PC-9 (cell line): ENCODE results near the gene SMIM9. TPM values are rescaled to one million over a fixed set of nuclear protein-coding genes. Genes with fewer than 3 reads are reported as not detected.

Experiments
- BruUV-seq: library from RNA; stranded (reverse); fragments of 400-500 nt; replicated peaks from 2 replicates; lab custom pipeline; 2021; lab: Mats Ljungman, UMichigan
- CTCF ChIA-PET: fragments of 300-600 bp; sonication (Branson Sonifier 250); formaldehyde crosslinking; loops from one replicate; lab custom pipeline; 2022; ENCODE audit warnings: antibody characterized with exemption; lab: Charles Lee
- POLR2A ChIA-PET: fragments of 300-600 bp; sonication (Branson Sonifier 250); formaldehyde crosslinking; loops from one replicate; lab custom pipeline; 2022; ENCODE audit warnings: antibody characterized with exemption; ENCODE audit not compliant: unreplicated experiment; lab: Charles Lee
- DNase-seq, 2 experiments: peaks; one replicate each; pipeline versions ENCODE4 v3.0.0 to v3.0.0-alpha.2; 2015 to 2022; ENCODE audit warnings: mixed read lengths in 1 of 2
- H2AFZ ChIP-seq: fragments of 200-600 bp; sonication (generic); 2 replicates; pipeline ENCODE4 v1.8.1; 2017; ENCODE audit warnings: antibody characterized with exemption
- H3F3A ChIP-seq: fragments of 200-600 bp; sonication (generic); 2 replicates; pipeline ENCODE4 v1.8.1; 2017; ENCODE audit warnings: antibody characterized with exemption, mild to moderate bottlenecking, low read depth; ENCODE audit not compliant: insufficient read depth
- H3K27ac ChIP-seq: fragments of 200-600 bp; sonication (generic); 2 replicates; pipeline ENCODE4 v1.6.1; 2016; ENCODE audit warnings: mixed run types
- H3K27me3 ChIP-seq: fragments of 200-600 bp; sonication (generic); 2 replicates; pipeline ENCODE4 v1.6.1; 2016; ENCODE audit warnings: low read depth, mixed run types; ENCODE audit not compliant: insufficient read depth
- H3K36me3 ChIP-seq: fragments of 200-600 bp; sonication (generic); 2 replicates; pipeline ENCODE4 v1.6.1; 2016; ENCODE audit warnings: low read depth, mixed run types
- H3K4me1 ChIP-seq: fragments of 200-600 bp; sonication (generic); replicated peaks from 2 replicates; pipeline ENCODE4 v1.6.1; 2016; ENCODE audit warnings: mixed run types; ENCODE audit not compliant: insufficient read depth
- H3K4me2 ChIP-seq: fragments of 200-600 bp; sonication (generic); 2 replicates; pipeline ENCODE4 v1.6.1; 2017; ENCODE audit warnings: mixed run types
- H3K4me3 ChIP-seq: fragments of 200-600 bp; sonication (generic); 2 replicates; pipeline ENCODE4 v1.6.1; 2016; ENCODE audit warnings: mixed run types
- H3K79me2 ChIP-seq: fragments of 200-600 bp; sonication (generic); 2 replicates; pipeline ENCODE4 v1.6.1; 2017; ENCODE audit warnings: low read depth, mixed run types
- H3K9me2 ChIP-seq: fragments of 200-600 bp; sonication (generic); 2 replicates; pipeline ENCODE4 v1.8.1; 2017; ENCODE audit warnings: mild to moderate bottlenecking; ENCODE audit not compliant: insufficient read depth
- H3K9me3 ChIP-seq: fragments of 200-600 bp; sonication (generic); 2 replicates; pipeline ENCODE4 v1.8.1; 2016; ENCODE audit warnings: low read depth; ENCODE audit not compliant: insufficient read depth
- H4K20me1 ChIP-seq: fragments of 200-600 bp; sonication (generic); 2 replicates; pipeline ENCODE4 v1.8.1; 2017; ENCODE audit not compliant: insufficient read depth
- CTCF ChIP-seq: fragments of 200-600 bp; sonication (generic); conservative IDR thresholded peaks from 2 replicates; pipeline ENCODE4 v1.6.1; 2017; ENCODE audit warnings: mixed run types, antibody characterized with exemption, mild to moderate bottlenecking, moderate library complexity
- EZH2 ChIP-seq: fragments of 200-600 bp; sonication (generic); IDR thresholded peaks from 2 replicates; pipeline ENCODE4 v1.8.0; 2017; ENCODE audit warnings: antibody characterized with exemption, low read depth
- intact Hi-C: fragments of 100-400 bp; cut with micrococcal nuclease; formaldehyde crosslinking; loops from one replicate; pipeline ENCODE4 v1.10.0; 2022; ENCODE audit not compliant: unreplicated experiment
- total RNA-seq: library from RNA; stranded (reverse); gene quantifications from 2 replicates; pipeline ENCODE4 v1.2.3, GENCODE V29; 2021

Gene SMIM9
- total RNA-seq, 1 experiment from 2014 or later, result not detected

DNA sequence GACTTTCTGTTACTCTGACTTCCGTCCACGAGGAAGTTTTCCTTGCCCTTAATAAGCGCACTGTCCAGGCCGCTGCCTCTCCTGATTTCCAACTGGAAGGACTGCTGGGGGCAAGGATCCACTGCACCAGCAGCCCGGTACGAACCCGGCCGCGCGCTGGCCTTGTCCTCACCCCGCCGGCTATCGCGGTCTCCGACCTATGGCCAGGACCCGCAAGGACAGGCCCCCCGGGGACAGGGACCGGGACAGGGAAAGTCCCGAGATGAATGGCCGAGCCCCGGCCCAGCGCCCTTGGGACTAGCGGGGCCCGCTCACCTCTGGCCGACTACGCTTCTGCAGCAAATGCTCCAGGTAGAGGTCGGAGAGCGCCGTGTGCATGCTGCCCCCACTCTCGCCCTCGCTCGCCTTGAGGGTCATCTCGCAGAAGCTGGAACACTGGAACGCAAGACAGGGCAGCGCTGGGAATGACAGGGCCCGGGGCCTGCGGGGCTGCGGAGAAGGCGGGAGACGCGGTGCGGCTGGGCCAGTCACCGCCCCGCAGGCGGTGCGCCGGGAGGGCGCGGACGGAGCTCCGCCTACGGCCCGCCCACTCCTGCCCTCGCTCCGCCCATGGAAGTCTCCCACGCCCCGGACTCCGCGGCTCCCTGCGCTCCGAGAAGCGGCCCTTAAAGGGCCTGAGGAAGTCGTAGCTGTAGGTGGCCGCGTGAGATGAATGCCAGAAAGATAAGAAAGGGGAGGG is 29.3 kb downstream of the SMIM9 start, which contains the start of gene MPP1:
Gene MPP1, minus strand, starts transcription at position 529 of the 739 bp plus-strand sequence. Its CDS starts 112 bp downstream, at position 417.
- H3K9me3 ChIP-seq, result no peaks in the 10 kb centered on the region
- H3K36me3 ChIP-seq, result no peaks in the 10 kb centered on the region
- H3K4me1 ChIP-seq, result peaks cover 5% of the 10 kb centered on the region; the same call in 1 of the 2 replicates
- H3K4me2 ChIP-seq, result peak within 1 kb of the TSS; percentile 82
- no peak within 1 kb of the TSS for H3K27ac ChIP-seq
- peak within 1 kb of the TSS; percentile 54 for H3K4me3 ChIP-seq
- POLR2A ChIA-PET, result interaction anchor here (0.7 kb wide), 2 partner anchors 41 to 737 kb away, joined by 3 to 6 read pairs; no protein-coding TSS in a partner anchor
- peak; percentile 44 to 87 for DNase-seq
- peak within 1 kb of the TSS; percentile 77 for H2AFZ ChIP-seq
- peaks cover 10% of the 10 kb centered on the region; the same call in 1 of the 2 replicates for H3F3A ChIP-seq
- H4K20me1 ChIP-seq, result no peaks in the 10 kb centered on the region
- no peaks in the 10 kb centered on the region for H3K79me2 ChIP-seq
- intact Hi-C loops, result loop anchor here (2.0 kb wide), 1 partner anchor 42 kb away; the partner anchor contains the start of gene DKC1
- CTCF ChIA-PET, result no interaction called here
- no peaks in the 10 kb centered on the region for H3K9me2 ChIP-seq
- TF ChIP-seq EZH2 (no peak), CTCF (no peak)
- no TSS peak for BruUV-seq
- peaks cover 3% of the 10 kb centered on the region; the same call in 1 of the 2 replicates for H3K27me3 ChIP-seq

DNA sequence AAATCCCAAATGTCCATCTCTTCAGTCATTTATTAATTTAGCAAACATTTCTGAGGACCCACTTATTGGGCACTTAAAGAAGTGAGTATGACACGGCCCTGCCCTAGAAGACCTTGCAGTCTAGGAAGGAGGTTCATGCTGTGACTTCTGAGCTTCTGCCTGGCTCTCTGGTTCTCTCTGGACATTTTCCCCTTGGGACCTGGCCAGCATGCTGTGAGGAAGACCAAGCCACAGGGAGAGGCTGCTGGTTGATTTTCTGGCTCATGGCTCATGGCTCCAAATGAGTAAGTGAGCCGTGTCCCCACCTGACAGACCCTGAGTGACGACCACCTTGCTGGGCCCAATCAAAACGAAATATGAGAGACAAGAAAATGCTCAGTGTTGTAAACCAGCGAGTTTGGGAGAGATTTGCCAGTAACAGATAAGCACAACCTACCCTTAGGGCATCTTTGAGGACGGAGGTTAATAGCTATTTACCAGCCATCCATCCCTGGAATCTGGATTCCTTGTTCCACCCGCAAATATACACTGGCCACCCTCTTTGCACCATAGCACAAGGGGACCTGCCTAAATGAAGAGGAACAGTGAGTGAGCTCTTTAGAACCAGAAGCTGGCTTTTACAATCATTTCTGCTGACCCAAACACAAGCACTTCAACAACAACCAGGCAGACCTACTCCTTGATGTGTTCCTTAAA is 30.1 kb downstream of the SMIM9 start:
- no peak overlapping the region for H3K27ac ChIP-seq
- POLR2A ChIA-PET, result no interaction called here
- DNase-seq, result no peak
- peaks cover 12% of the 10 kb centered on the region for H3K4me1 ChIP-seq
- no peaks in the 10 kb centered on the region for H4K20me1 ChIP-seq
- H3K9me2 ChIP-seq, result no peaks in the 10 kb centered on the region
- peaks cover 17% of the 10 kb centered on the region; the same call in 1 of the 2 replicates for H3F3A ChIP-seq
- H3K9me3 ChIP-seq, result no peaks in the 10 kb centered on the region
- H3K4me2 ChIP-seq, result peak overlapping the region; percentile 82; the same call in 1 of the 2 replicates
- BruUV-seq, result no TSS peak
- CTCF ChIA-PET, result interaction anchor here (0.6 kb wide), 1 partner anchor 264 kb away, joined by 24 read pairs; no protein-coding TSS in a partner anchor
- H3K4me3 ChIP-seq, result peak overlapping the region; percentile 54; the same call in 1 of the 2 replicates
- H3K79me2 ChIP-seq, result no peaks in the 10 kb centered on the region
- H3K36me3 ChIP-seq, result no peaks in the 10 kb centered on the region
- H3K27me3 ChIP-seq, result peaks cover 3% of the 10 kb centered on the region; the same call in 1 of the 2 replicates
- intact Hi-C loops, result loop anchor here (2.0 kb wide), 1 partner anchor 42 kb away; the partner anchor contains the start of gene DKC1
- no peak overlapping the region; the same call in 1 of the 2 replicates for H2AFZ ChIP-seq
- no peak for TF ChIP-seq EZH2
- TF ChIP-seq CTCF, result no peak

- POLR2A ChIA-PET, result no interaction called here
- BruUV-seq, result no TSS peak
These were observed 31.5 kb downstream of the SMIM9 start for GRCh38 chrX:154802947-154803346.

More at GRCh38 chrX:154802947-154803346, 31.5 kb downstream of the SMIM9 start:
- intact Hi-C loops, result no loop called here
- H3K4me2 ChIP-seq, result no peak overlapping the region
- peaks cover 32% of the 10 kb centered on the region for H3F3A ChIP-seq
- no peak overlapping the region for H3K4me3 ChIP-seq
- H3K79me2 ChIP-seq, result no peaks in the 10 kb centered on the region
- no peak overlapping the region for H2AFZ ChIP-seq
- no peaks in the 10 kb centered on the region for H3K9me3 ChIP-seq
- H3K4me1 ChIP-seq, result peaks cover 27% of the 10 kb centered on the region
- no peaks in the 10 kb centered on the region for H3K36me3 ChIP-seq
- TF ChIP-seq EZH2 (no peak), CTCF (no peak)
- no peaks in the 10 kb centered on the region for H4K20me1 ChIP-seq
- CTCF ChIA-PET, result no interaction called here
- DNase-seq, result no peak
- H3K9me2 ChIP-seq, result no peaks in the 10 kb centered on the region
- no peaks in the 10 kb centered on the region for H3K27me3 ChIP-seq
- no peak overlapping the region for H3K27ac ChIP-seq
